Measurements from ENCODE around the gene IDH2. TPM values are rescaled to one million over a fixed set of nuclear protein-coding genes. Genes with fewer than 3 reads are reported as not detected.

Gene IDH2
- total RNA-seq, 4 donors from 2014 or later, result 15.7 to 41.4 (median 20.3) TPM

DNA sequence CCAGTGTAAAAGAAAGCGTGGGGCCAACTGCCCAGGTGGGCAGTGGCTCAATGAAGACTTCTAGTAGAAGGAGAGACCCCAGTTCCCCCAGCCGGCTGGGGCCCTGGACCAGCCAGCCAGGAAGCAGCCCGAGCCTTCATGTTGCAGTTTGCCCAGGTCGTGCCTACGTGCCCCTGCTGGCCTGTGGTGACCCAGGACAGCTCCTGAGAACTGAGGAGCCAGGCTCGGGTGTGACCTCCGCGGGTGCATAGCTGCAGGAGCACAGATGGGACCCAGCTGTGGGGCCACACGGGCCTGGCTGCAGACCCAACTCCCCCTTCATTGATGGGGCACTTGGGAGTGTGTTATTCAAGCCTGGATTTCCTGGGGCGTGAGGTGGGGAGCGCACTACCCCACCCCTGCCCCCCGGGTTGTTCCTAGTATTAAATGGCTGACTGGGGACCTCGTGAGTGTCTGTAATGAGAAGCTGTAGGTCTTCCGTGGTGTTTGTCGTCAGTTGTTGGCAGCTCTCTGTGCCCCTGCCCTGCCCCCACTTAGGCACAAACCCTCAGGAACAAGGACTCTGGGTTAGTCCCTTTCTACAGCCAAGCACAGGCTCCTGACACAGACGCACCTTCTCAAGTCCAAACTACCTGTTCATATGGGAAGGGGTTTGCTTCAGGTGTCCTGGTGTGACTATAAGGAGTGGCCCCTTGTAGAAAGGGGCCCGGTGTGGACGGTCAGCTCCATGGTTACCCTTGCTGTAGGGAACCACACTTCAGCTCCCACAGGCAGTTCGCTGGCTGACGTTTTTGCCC lies 39.1 kb downstream of the IDH2 start:
- Histone ChIP-seq H3K9me3 (no peaks in the 10 kb centered on the region), H3K4me1 (peaks cover 0 to 67% (median 38%) of the 10 kb centered on the region in 4 donors), H3K27ac (peak overlapping the region in 3 of 4 donors; percentile 63 to 70 (median 65)), H3K27me3 (no peaks in the 10 kb centered on the region), H3K36me3 (peaks cover 0 to 14% (median 0%) of the 10 kb centered on the region in 3 donors), H3K4me3 (no peak overlapping the region)
- WGBS, 2 donors, result 54% methylated on average over 16 to 20 of the region's 20 CpGs
- TF ChIP-seq, protein P1, sequence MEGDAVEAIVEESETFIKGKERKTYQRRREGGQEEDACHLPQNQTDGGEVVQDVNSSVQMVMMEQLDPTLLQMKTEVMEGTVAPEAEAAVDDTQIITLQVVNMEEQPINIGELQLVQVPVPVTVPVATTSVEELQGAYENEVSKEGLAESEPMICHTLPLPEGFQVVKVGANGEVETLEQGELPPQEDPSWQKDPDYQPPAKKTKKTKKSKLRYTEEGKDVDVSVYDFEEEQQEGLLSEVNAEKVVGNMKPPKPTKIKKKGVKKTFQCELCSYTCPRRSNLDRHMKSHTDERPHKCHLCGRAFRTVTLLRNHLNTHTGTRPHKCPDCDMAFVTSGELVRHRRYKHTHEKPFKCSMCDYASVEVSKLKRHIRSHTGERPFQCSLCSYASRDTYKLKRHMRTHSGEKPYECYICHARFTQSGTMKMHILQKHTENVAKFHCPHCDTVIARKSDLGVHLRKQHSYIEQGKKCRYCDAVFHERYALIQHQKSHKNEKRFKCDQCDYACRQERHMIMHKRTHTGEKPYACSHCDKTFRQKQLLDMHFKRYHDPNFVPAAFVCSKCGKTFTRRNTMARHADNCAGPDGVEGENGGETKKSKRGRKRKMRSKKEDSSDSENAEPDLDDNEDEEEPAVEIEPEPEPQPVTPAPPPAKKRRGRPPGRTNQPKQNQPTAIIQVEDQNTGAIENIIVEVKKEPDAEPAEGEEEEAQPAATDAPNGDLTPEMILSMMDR (IDR thresholded peaks at IDR 0.05), result no peak
- TF ChIP-seq EP300 (IDR thresholded peaks at IDR 0.05), result no peak
- no peak for TF ChIP-seq POLR2A (IDR thresholded peaks at IDR 0.05)
- no peak for DNase-seq (ENCODE audit: low spot score in 2 of 2)

DNA sequence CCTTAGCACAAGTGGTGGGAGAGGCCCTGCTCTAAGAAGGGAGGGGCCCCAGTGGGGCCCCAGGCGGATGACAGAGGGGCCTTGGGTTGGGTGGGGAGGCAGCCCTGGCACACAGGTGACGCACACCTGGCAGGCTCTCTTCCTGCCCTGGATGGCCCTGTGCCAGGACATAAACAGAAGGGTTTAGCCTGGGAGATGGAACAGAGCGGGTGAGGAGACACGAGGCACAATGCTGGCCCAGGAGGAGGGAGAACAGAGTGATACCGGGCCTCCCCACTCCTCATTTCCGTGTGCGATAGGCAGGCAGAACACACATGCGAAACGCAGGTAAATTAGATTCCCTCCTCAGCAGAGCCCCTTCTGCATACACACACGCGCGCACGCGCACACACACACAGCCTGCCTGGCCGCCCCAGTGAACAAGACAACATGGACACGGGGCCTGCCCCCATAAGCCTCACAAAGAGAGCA lies 39.8 kb downstream of the IDH2 start:
- H3K4me1 ChIP-seq, result peaks cover 0 to 67% (median 41%) of the 10 kb centered on the region in 4 donors
- H3K27me3 ChIP-seq, result no peaks in the 10 kb centered on the region
- DNase-seq (ENCODE audit: low spot score in 2 of 2), result no peak
- peaks cover 0 to 8% (median 0%) of the 10 kb centered on the region in 3 donors for H3K36me3 ChIP-seq
- no peak for TF ChIP-seq POLR2A (IDR thresholded peaks at IDR 0.05)
- no peak for TF ChIP-seq EP300 (IDR thresholded peaks at IDR 0.05)
- TF ChIP-seq, protein P1 (IDR thresholded peaks at IDR 0.05), result no peak
- no peaks in the 10 kb centered on the region for H3K9me3 ChIP-seq
- WGBS, 2 donors, result 70 to 78% methylated on average over 16 of the region's 16 CpGs
- no peak overlapping the region for H3K4me3 ChIP-seq
- peak overlapping the region in 3 of 4 donors; percentile 63 to 70 (median 65) for H3K27ac ChIP-seq

DNA sequence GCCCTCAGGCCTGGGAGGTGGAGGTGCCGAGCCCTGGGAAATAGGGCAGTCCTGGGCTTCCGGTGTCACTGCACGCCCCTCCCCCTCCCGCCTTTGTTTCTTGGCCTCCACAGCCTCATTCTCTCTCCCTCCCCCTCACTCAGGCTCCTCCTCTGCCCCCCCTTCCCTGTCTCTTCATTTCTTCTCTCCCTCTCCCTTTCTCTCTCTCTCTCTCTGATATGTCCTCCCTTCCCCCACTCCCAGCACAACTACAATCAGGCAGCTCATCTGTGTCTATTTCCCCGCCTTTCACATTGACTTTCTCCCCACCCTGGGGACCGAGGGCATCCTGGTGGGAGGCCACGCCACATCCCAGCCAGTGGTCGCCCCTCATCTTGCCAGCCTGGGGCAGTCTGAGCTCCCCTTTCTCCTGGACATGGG lies 40.2 kb downstream of the IDH2 start:
- Histone ChIP-seq H3K9me3 (no peaks in the 10 kb centered on the region), H3K27me3 (no peaks in the 10 kb centered on the region), H3K27ac (peak overlapping the region in 3 of 4 donors; percentile 63 to 70 (median 65)), H3K36me3 (peaks cover 0 to 3% (median 0%) of the 10 kb centered on the region in 3 donors), H3K4me1 (peaks cover 0 to 67% (median 41%) of the 10 kb centered on the region in 4 donors), H3K4me3 (no peak overlapping the region)
- TF ChIP-seq EP300 (IDR thresholded peaks at IDR 0.05) (no peak), POLR2A (IDR thresholded peaks at IDR 0.05) (no peak)
- TF ChIP-seq, protein P1 (IDR thresholded peaks at IDR 0.05), result no peak
- WGBS, 2 donors, result 33 to 42% methylated on average over 8 of the region's 8 CpGs
- DNase-seq (ENCODE audit: low spot score in 2 of 2), result no peak

DNA sequence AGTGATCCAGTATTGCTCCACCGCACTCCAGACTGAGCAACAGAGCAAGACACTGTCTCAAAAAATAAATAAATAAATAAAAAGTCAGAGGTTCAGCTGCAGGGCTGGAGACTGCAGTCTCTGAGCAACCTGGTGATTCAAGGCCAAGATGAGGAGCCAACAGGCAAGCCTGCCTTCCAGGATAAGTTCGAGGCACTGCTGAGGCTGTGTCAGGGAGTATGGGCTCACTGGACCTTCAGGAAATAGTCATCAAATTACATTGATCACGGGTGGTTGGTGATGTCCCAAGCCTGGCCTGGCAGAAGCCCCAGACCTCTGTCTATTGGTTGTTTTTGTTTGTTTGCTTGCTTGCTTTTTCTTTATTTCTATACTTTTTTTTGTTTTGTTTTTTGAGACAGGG lies 41.5 kb downstream of the IDH2 start:
- H3K4me1 ChIP-seq, result peaks cover 0 to 67% (median 41%) of the 10 kb centered on the region in 4 donors
- peak overlapping the region in 2 of 4 donors; percentile 65 to 70 for H3K27ac ChIP-seq
- H3K9me3 ChIP-seq, result no peaks in the 10 kb centered on the region
- H3K27me3 ChIP-seq, result no peaks in the 10 kb centered on the region
- TF ChIP-seq EP300 (IDR thresholded peaks at IDR 0.05) (no peak), POLR2A (IDR thresholded peaks at IDR 0.05) (no peak)
- TF ChIP-seq, protein P1 (IDR thresholded peaks at IDR 0.05), result no peak
- WGBS, 2 donors, result 74 to 75% methylated on average over 3 of the region's 3 CpGs
- no peak for DNase-seq (ENCODE audit: low spot score in 2 of 2)
- no peak overlapping the region for H3K4me3 ChIP-seq
- no peaks in the 10 kb centered on the region for H3K36me3 ChIP-seq

Data from tibial nerve (tissue), 4 donors.